ENCODE measurements around the gene ADGRB2. TPM values are rescaled to one million over a fixed set of nuclear protein-coding genes. Genes with fewer than 3 reads are reported as not detected.
A peak's percentile ranks its signal among the peaks of the same experiment; 100 is the strongest.

The ADGRB2 gene
- 104 TPM for polyA plus RNA-seq (2012; ENCODE audit: insufficient read depth, insufficient read length, low read depth)

- Histone ChIP-seq H3K9me3 (no peaks in the 10 kb centered on the region), H3K4me1 (peaks cover 33% of the 10 kb centered on the region), H3K36me3 (no peaks in the 10 kb centered on the region), H3K27me3 (no peaks in the 10 kb centered on the region), H3K4me3 (ENCODE audit: low read depth, low read length) (peak within 1 kb of the TSS; percentile 76)
- no peak for TF ChIP-seq CTCF (IDR thresholded peaks at IDR 0.05; ENCODE audit: low read depth, low read length)
- DNase-seq = peak; percentile 49
These were observed at the start of gene ADGRB2 for GRCh38 chr1:31764312-31765040. Gene ADGRB2 (minus strand): TSS chr1:31764340. CDS start chr1:31757221, 7,119 bp downstream.

GRCh38 chr1:31812158-31812829, 48.2 kb upstream of the ADGRB2 start:
- DNase-seq = no peak
- peaks cover 5% of the 10 kb centered on the region; the same call in 1 of the 2 replicates for H3K4me1 ChIP-seq
- H3K36me3 ChIP-seq = no peaks in the 10 kb centered on the region
- no peak overlapping the region for H3K4me3 ChIP-seq (ENCODE audit: low read depth, low read length)
- H3K9me3 ChIP-seq = no peaks in the 10 kb centered on the region
- no peak for TF ChIP-seq CTCF (IDR thresholded peaks at IDR 0.05; ENCODE audit: low read depth, low read length)
- H3K27me3 ChIP-seq = no peaks in the 10 kb centered on the region

- H3K9me3 ChIP-seq = no peaks in the 10 kb centered on the region
- H3K36me3 ChIP-seq = no peaks in the 10 kb centered on the region
- no peaks in the 10 kb centered on the region for H3K27me3 ChIP-seq
- DNase-seq = peak; percentile 83
- TF ChIP-seq CTCF (IDR thresholded peaks at IDR 0.05; ENCODE audit: low read depth, low read length) = no peak
- H3K4me1 ChIP-seq = peaks cover 5% of the 10 kb centered on the region; the same call in 1 of the 2 replicates
- H3K4me3 ChIP-seq (ENCODE audit: low read depth, low read length) = no peak overlapping the region
These were observed 47.5 kb upstream of the ADGRB2 start for GRCh38 chr1:31811605-31812004.

- no peak for DNase-seq
- no peaks in the 10 kb centered on the region for H3K9me3 ChIP-seq
- TF ChIP-seq CTCF (IDR thresholded peaks at IDR 0.05; ENCODE audit: low read depth, low read length) = no peak
- no peaks in the 10 kb centered on the region for H3K36me3 ChIP-seq
- H3K4me1 ChIP-seq = peaks cover 5% of the 10 kb centered on the region; the same call in 1 of the 2 replicates
- no peaks in the 10 kb centered on the region for H3K27me3 ChIP-seq
- no peak overlapping the region for H3K4me3 ChIP-seq (ENCODE audit: low read depth, low read length)
These were observed 45.6 kb upstream of the ADGRB2 start for GRCh38 chr1:31809698-31810097.

GRCh38 chr1:31807273-31808048, 43.3 kb upstream of the ADGRB2 start:
- Histone ChIP-seq H3K4me3 (ENCODE audit: low read depth, low read length) (no peak overlapping the region), H3K4me1 (0 out of 2 replicates have a peak, but pooled peaks cover 2% of the 10 kb centered on the region), H3K9me3 (no peaks in the 10 kb centered on the region), H3K27me3 (no peaks in the 10 kb centered on the region), H3K36me3 (no peaks in the 10 kb centered on the region)
- no peak for DNase-seq
- no peak for TF ChIP-seq CTCF (IDR thresholded peaks at IDR 0.05; ENCODE audit: low read depth, low read length)
